OCI-LY3 (cell line): ENCODE results near the gene SERPINB3.

ENCODE experiments used
- EZH2phosphoT487 ChIP-seq: fragments of 200-600 bp; shearing (Covaris generic); IDR thresholded peaks from 2 replicates; pipeline ENCODE4 v1.6.1; 2018; ENCODE audit warnings: antibody characterized with exemption, mixed run types, low read depth
- TF ChIP-seq, protein P1 (sequence below): fragments of 200-600, 300-600 bp; sonication (generic); IDR thresholded peaks from 2 replicates; pipeline ENCODE4 v1.5.1; 2014; ENCODE audit warnings: antibody characterized with exemption, low read length, low read depth

DNA sequence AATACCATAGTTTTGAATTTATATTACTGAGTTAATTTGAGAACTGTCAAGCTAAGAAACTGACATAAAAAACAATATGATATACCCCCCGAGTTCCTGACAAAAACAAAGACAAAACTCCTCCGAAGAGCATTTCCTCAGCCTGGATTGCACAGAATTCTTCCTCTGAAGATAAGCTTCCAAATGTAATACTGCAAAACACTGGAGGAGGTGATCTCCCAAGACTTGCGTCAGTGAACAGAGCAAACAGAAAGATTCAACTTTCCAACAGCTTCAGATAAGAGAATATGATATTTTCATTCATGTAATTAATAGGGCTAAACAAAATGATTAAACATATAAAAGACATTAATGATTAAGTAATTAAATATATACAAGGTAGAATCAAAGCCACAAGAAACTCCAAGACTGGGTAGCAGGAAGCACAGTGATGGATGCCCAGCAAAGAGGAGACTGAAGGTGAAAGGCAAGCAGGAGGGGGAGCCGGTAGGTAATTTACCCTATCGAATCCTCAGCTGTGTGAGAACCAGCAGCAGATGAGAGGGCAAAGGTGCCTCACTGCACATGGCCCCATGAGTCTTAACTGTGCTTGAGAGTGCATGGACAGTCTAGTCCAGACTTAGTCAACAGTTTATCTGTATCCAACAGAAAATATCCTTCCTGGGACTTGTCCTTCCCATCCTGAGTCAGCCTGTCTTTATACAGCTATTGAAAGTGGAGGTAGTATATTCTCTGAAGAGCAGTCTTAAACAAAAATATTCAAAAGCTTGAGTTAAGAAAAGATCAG, 18.3 kb upstream of the SERPINB3 start:
- TF ChIP-seq, protein P1, sequence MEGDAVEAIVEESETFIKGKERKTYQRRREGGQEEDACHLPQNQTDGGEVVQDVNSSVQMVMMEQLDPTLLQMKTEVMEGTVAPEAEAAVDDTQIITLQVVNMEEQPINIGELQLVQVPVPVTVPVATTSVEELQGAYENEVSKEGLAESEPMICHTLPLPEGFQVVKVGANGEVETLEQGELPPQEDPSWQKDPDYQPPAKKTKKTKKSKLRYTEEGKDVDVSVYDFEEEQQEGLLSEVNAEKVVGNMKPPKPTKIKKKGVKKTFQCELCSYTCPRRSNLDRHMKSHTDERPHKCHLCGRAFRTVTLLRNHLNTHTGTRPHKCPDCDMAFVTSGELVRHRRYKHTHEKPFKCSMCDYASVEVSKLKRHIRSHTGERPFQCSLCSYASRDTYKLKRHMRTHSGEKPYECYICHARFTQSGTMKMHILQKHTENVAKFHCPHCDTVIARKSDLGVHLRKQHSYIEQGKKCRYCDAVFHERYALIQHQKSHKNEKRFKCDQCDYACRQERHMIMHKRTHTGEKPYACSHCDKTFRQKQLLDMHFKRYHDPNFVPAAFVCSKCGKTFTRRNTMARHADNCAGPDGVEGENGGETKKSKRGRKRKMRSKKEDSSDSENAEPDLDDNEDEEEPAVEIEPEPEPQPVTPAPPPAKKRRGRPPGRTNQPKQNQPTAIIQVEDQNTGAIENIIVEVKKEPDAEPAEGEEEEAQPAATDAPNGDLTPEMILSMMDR = no peak
- TF ChIP-seq EZH2phosphoT487 = no peak
